Astrocyte (in vitro differentiated cells and primary cell): ENCODE measurements around the gene CARD10. TPM values are rescaled to one million over a fixed set of nuclear protein-coding genes. Genes with fewer than 3 reads are reported as not detected.

Source experiments
- DNase-seq: peaks from one replicate; pipeline ENCODE4 v3.0.0-alpha.2; 2010; ENCODE audit warnings: low read depth
- FAIRE-seq: peaks from 2 replicates; lab custom pipeline; 2011; peaks lifted over from hg19 to GRCh38; lab: Jason Lieb, UNC
- H2AFZ ChIP-seq: 2 replicates; pipeline ENCODE4 v1.6.0; 2012; ENCODE audit warnings: low read depth, low read length, inconsistent platforms
- H3K27ac ChIP-seq: 2 replicates; pipeline ENCODE4 v1.5.1; 2011; ENCODE audit warnings: low read depth, low read length, inconsistent platforms
- H3K27me3 ChIP-seq: 2 replicates; pipeline ENCODE4 v1.6.0; 2011; ENCODE audit warnings: low read length, inconsistent platforms; ENCODE audit not compliant: insufficient read depth
- H3K36me3 ChIP-seq: 2 replicates; pipeline ENCODE4 v1.5.1; 2011; ENCODE audit warnings: low read length, inconsistent platforms; ENCODE audit not compliant: insufficient read depth
- H3K4me1 ChIP-seq: 2 replicates; pipeline ENCODE4 v1.5.1; 2011; ENCODE audit warnings: low read length, inconsistent platforms; ENCODE audit not compliant: insufficient read depth
- H3K4me2 ChIP-seq: 2 replicates; pipeline ENCODE4 v1.6.0; 2012; ENCODE audit warnings: low read length, inconsistent platforms
- H3K4me3 ChIP-seq: 2 replicates; pipeline ENCODE4 v1.5.1; 2011; ENCODE audit warnings: low read depth, mild to moderate bottlenecking, low read length, inconsistent platforms; ENCODE audit not compliant: insufficient read depth
- H3K79me2 ChIP-seq: 2 replicates; pipeline ENCODE4 v1.6.0; 2012; ENCODE audit warnings: mild to moderate bottlenecking, low read length, inconsistent platforms; ENCODE audit not compliant: insufficient read depth
- H3K9ac ChIP-seq: 2 replicates; pipeline ENCODE4 v1.6.0; 2012; ENCODE audit warnings: mild to moderate bottlenecking, low read length, inconsistent platforms
- H3K9me3 ChIP-seq: 2 replicates; pipeline ENCODE4 v1.5.1; 2012; ENCODE audit warnings: low read depth, mild to moderate bottlenecking, low read length, inconsistent platforms; ENCODE audit not compliant: insufficient read depth
- H4K20me1 ChIP-seq: 2 replicates; pipeline ENCODE4 v1.6.0; 2012; ENCODE audit warnings: low read length, inconsistent platforms; ENCODE audit not compliant: insufficient read depth
- H3K27ac Mint-ChIP-seq: one replicate; pipeline ENCODE4 v1.8.0; 2021; ENCODE audit warnings: mild to moderate bottlenecking, mixed read lengths; ENCODE audit not compliant: unreplicated experiment
- H3K27me3 Mint-ChIP-seq: one replicate; pipeline ENCODE4 v1.8.0; 2021; ENCODE audit warnings: low read depth, mixed read lengths; ENCODE audit not compliant: unreplicated experiment
- H3K36me3 Mint-ChIP-seq: one replicate; pipeline ENCODE4 v1.8.0; 2021; ENCODE audit warnings: low read depth, mixed read lengths; ENCODE audit not compliant: unreplicated experiment
- H3K4me1 Mint-ChIP-seq: one replicate; pipeline ENCODE4 v1.8.0; 2021; ENCODE audit warnings: low read depth, mixed read lengths; ENCODE audit not compliant: unreplicated experiment
- H3K4me3 Mint-ChIP-seq: one replicate; pipeline ENCODE4 v1.8.0; 2021; ENCODE audit warnings: mild to moderate bottlenecking, moderate library complexity, mixed read lengths; ENCODE audit not compliant: unreplicated experiment
- H3K9me3 Mint-ChIP-seq: one replicate; pipeline ENCODE4 v1.8.0; 2021; ENCODE audit warnings: mild to moderate bottlenecking, mixed read lengths; ENCODE audit not compliant: unreplicated experiment
- CTCF ChIP-seq: IDR thresholded peaks from 2 replicates; pipeline ENCODE4 v1.5.1; 2011; ENCODE audit warnings: low read depth, mild to moderate bottlenecking, inconsistent platforms, low read length, moderate library complexity; ENCODE audit not compliant: insufficient read depth
- EZH2 ChIP-seq: IDR thresholded peaks from 2 replicates; pipeline ENCODE4 v1.6.1; 2012; ENCODE audit warnings: mild to moderate bottlenecking, low read length, inconsistent platforms; ENCODE audit not compliant: insufficient read depth
- total RNA-seq: library from RNA; stranded (reverse); gene quantifications from 2 replicates; pipeline ENCODE4 v1.2.1, GENCODE V29; 2021

The CARD10 gene
- total RNA-seq, 1 donor from 2014 or later = 22.6 TPM

DNA sequence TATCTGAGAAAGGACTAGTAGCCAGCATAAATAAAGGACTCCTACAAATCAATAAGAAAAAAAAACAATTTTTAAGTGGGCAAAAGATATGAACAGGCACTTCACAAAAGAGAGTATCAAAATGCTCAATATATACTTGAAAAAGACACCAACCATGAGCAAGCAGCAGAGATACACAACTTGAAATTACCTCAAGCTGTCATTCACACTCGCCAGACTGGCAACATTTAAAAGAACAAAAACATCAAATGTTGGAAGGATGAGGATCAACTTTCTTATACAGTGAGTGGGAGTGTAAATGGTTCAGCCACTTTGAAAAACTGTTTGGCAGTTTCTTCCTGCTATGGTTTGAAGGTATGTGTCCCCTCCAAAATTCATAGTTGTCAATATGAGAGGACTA lies 68.0 kb downstream of the CARD10 start:
- Histone ChIP-seq H3K27ac (no peak overlapping the region), H3K4me2 (no peak overlapping the region), H3K36me3 (no peaks in the 10 kb centered on the region), H3K4me3 (no peak overlapping the region), H3K9ac (no peak overlapping the region), H3K9me3 (no peaks in the 10 kb centered on the region), H3K4me1 (peaks cover 22% of the 10 kb centered on the region), H4K20me1 (no peaks in the 10 kb centered on the region), H3K27me3 (no peaks in the 10 kb centered on the region), H2AFZ (no peak overlapping the region), H3K79me2 (no peaks in the 10 kb centered on the region)
- Mint-ChIP-seq H3K4me1 (peaks cover 16% of the 10 kb centered on the region), H3K9me3 (peaks cover 5% of the 10 kb centered on the region), H3K36me3 (no peaks in the 10 kb centered on the region), H3K4me3 (no peak overlapping the region), H3K27me3 (peaks cover 12% of the 10 kb centered on the region), H3K27ac (no peak overlapping the region)
- TF ChIP-seq CTCF = no peak
- TF ChIP-seq EZH2 = no peak
- no peak for FAIRE-seq
- no peak for DNase-seq

GRCh38 chr22:37449331-37450001 lies 69.7 kb downstream of the CARD10 start:
- Histone ChIP-seq H3K27me3 (no peaks in the 10 kb centered on the region), H3K79me2 (no peaks in the 10 kb centered on the region), H2AFZ (no peak overlapping the region), H3K9me3 (no peaks in the 10 kb centered on the region), H3K27ac (no peak overlapping the region), H3K9ac (no peak overlapping the region), H3K4me1 (peaks cover 5% of the 10 kb centered on the region), H3K4me3 (no peak overlapping the region), H4K20me1 (no peaks in the 10 kb centered on the region), H3K36me3 (no peaks in the 10 kb centered on the region), H3K4me2 (no peak overlapping the region)
- peaks cover 12% of the 10 kb centered on the region for H3K27me3 Mint-ChIP-seq
- H3K9me3 Mint-ChIP-seq = peaks cover 5% of the 10 kb centered on the region
- no peak overlapping the region for H3K4me3 Mint-ChIP-seq
- TF ChIP-seq EZH2 = no peak
- TF ChIP-seq CTCF = no peak
- no peaks in the 10 kb centered on the region for H3K36me3 Mint-ChIP-seq
- no peak for DNase-seq
- no peaks in the 10 kb centered on the region for H3K4me1 Mint-ChIP-seq
- FAIRE-seq = no peak
- no peak overlapping the region for H3K27ac Mint-ChIP-seq

DNA sequence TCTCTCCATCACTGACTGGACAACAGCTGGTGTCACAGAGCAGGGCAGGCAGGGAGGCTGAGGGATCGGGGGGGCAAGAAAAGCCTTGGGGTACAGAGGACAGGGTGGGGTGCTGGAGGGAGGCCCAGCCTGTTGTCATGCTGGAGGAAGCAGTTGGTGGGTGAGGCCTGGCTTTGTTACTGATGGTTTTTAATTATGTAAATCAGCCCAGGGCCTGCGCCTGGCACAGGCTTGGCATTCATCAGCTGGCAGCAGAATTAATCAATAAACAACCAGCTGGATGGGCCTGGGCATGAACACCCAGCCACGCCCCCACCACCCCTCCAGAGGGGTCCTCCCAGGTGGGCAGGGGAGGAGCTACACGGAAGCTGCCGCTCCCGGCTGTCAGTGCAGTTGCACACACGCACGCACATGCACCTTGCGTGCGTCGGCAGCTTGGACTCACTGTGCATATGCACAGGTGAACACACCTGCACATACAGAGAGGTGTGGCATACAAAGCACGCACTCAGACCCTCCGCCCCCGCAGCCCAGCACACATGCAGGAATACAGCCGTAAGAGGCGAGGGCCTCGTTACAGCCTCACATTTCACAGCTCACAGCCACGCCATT lies 70.6 kb downstream of the CARD10 start:
- no peak for TF ChIP-seq CTCF
- TF ChIP-seq EZH2 = no peak
- no peak for FAIRE-seq

More for the DNA sequence above, 70.6 kb downstream of the CARD10 start:
- Histone ChIP-seq H3K27ac (no peak overlapping the region), H3K4me3 (no peak overlapping the region), H4K20me1 (no peaks in the 10 kb centered on the region), H3K4me2 (no peak overlapping the region), H3K9ac (no peak overlapping the region), H2AFZ (no peak overlapping the region), H3K36me3 (no peaks in the 10 kb centered on the region), H3K27me3 (no peaks in the 10 kb centered on the region), H3K79me2 (no peaks in the 10 kb centered on the region), H3K9me3 (no peaks in the 10 kb centered on the region), H3K4me1 (no peaks in the 10 kb centered on the region)
- peaks cover 12% of the 10 kb centered on the region for H3K27me3 Mint-ChIP-seq
- H3K27ac Mint-ChIP-seq = no peak overlapping the region
- H3K36me3 Mint-ChIP-seq = no peaks in the 10 kb centered on the region
- DNase-seq = no peak
- H3K4me3 Mint-ChIP-seq = no peak overlapping the region
- H3K9me3 Mint-ChIP-seq = peaks cover 5% of the 10 kb centered on the region
- H3K4me1 Mint-ChIP-seq = no peaks in the 10 kb centered on the region
